HG03039 (cell line): ENCODE measurements around the gene TMEM59.
"Not testable (repeated sequence)": the region's sequence is repeated elsewhere in the genome, so short reads cannot be mapped to it uniquely, and the experiment has no call there.

ENCODE experiments used
- ATAC-seq: cut with Tn5 transposase; IDR thresholded peaks from one replicate; pipeline ENCODE4 v1.9.1; 2021; ENCODE audit warnings: mild to moderate bottlenecking, moderate library complexity; ENCODE audit not compliant: unreplicated experiment

The TMEM59 gene

GRCh38 chr1:54013393-54014008 is 39.5 kb downstream of the TMEM59 start:
- no peak for ATAC-seq

GRCh38 chr1:54012863-54013262 is 40.1 kb downstream of the TMEM59 start:
- no peak for ATAC-seq

GRCh38 chr1:54012008-54012325 is 41.0 kb downstream of the TMEM59 start:
- ATAC-seq, result no peak

- ATAC-seq, result no peak
These were observed 41.5 kb downstream of the TMEM59 start for GRCh38 chr1:54011316-54012007.

GRCh38 chr1:54010415-54011117 is 42.4 kb downstream of the TMEM59 start:
- no peak for ATAC-seq

- no peak for ATAC-seq
These were observed 43.6 kb downstream of the TMEM59 start for GRCh38 chr1:54009406-54009805.

- ATAC-seq, result no peak
These were observed 44.1 kb downstream of the TMEM59 start for GRCh38 chr1:54008876-54009275.

- ATAC-seq, result no peak
These were observed 45.4 kb downstream of the TMEM59 start for GRCh38 chr1:54007613-54008012.

GRCh38 chr1:54006508-54006907 is 46.5 kb downstream of the TMEM59 start:
- no peak for ATAC-seq

GRCh38 chr1:54004481-54005049 is 48.4 kb downstream of the TMEM59 start:
- ATAC-seq, result no peak

GRCh38 chr1:54003750-54004480 is 49.1 kb downstream of the TMEM59 start:
- ATAC-seq, result not testable (repeated sequence)

- no peak for ATAC-seq
These were observed 49.8 kb downstream of the TMEM59 start for GRCh38 chr1:54003249-54003646.

GRCh38 chr1:54002544-54003248 is 50.3 kb downstream of the TMEM59 start:
- no peak for ATAC-seq

GRCh38 chr1:54001591-54001990 is 51.4 kb downstream of the TMEM59 start:
- no peak for ATAC-seq

- no peak for ATAC-seq
These were observed 53.1 kb downstream of the TMEM59 start for GRCh38 chr1:53999920-54000319.

GRCh38 chr1:53998223-53998622 is 54.8 kb downstream of the TMEM59 start:
- ATAC-seq, result no peak

- no peak for ATAC-seq
These were observed 57.3 kb downstream of the TMEM59 start for GRCh38 chr1:53995683-53996082.

GRCh38 chr1:53994516-53994915 is 58.5 kb downstream of the TMEM59 start:
- ATAC-seq, result not testable (repeated sequence)

GRCh38 chr1:53992085-53992874 is 60.7 kb downstream of the TMEM59 start:
- ATAC-seq, result no peak

GRCh38 chr1:53987880-53988279 is 65.1 kb downstream of the TMEM59 start:
- no peak for ATAC-seq
